Measurements from ENCODE around the gene CELSR1.

The CELSR1 gene

DNA sequence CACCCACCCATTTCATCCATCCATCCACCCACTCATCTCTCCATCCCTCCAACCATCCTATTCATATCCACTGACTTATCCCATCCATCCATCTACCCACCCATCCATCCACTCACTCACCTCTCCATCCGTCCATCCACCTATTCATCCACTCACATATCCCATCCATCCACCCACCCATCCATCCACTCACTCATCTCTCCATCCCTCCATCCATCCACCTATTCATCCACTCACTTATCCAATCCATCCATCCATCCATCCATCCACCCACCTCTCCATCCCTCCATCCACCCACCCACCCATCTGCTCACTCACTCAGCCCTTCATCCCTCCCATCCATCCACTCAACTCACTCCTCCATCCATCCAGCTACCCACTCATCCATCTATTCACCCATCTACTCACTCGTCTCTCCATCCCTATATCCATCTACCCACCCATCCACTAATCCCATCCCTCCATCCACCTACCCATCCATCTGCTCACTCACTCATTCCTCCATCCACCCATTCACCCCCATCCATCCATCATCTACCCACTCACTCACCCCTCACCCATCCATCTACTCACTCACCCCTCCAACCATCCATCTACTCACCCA lies 165.7 kb downstream of the CELSR1 start:
- no peak for FAIRE-seq

DNA sequence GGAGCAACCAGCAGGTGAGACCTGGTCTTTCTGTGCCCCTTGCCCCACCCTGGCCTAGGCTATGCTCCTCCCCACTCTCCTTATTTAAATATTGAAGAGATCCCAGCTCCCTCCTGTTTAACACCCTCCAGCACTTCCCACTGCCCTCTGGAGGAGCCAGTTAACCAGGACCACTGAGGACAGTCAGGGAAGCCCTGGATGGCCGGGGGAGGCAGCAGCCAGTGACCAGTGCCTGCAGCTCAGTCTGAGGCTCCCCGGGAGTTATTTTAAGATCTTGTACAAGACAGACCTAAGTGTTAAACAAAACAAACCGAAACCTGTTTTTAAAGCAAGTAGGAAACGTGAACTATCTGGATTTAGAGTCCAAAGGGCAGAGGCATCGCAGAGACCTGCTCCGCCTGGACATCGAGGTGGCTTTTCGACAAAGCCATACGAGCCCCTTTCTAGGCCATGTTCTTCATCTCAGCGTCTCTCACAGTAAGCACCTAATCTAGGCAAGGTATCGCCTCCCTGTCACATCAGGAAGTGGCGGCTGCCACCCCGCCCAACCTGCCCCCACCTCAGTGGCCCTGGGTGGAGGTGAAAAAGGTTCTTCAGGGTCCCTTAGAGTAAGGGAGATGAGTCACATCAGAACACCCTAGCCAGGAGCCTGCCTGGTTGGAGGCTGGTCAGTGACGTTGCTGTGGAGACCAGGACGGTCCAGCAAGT lies 166.7 kb downstream of the CELSR1 start:
- no peak for FAIRE-seq

DNA sequence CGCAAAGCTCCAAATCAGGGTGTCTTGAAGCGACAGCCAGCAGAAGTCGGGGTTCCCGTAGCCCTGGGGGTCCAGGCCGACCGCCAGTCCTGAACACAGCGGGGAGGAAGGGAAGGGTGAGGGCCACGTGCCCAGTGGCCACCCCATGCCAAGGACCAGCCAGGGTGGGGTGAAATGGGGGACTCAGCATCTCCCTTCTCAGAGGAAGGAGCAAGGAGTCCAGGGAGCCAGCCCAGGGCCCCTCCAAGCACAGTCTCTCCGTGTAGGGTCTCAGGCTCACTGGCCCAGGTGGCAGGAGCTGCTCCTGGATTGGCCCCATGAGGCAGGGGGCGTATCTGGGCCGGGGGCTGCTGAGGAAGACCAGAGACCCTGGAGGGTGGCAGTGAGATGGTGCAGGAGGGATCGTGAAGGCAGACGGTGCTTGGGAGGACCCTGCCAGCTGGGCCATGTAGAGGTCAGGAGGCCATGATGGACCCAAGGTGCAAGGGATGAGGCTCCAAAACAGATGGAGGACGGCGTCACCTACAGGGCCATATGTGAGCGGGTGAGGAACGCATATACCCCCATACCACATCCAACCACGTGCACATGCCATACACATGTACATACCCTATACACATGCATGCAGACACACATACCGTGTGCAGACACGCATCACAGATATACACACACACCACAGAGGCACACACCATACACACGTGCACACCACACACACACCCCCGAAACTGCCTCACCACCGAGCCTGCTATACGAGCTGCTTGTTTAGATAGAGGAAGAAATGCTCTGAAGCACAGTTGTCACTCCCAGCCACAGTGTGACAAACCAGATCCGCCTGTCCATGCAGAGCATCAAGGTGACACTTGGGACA lies 167.5 kb downstream of the CELSR1 start:
- FAIRE-seq, result no peak

DNA sequence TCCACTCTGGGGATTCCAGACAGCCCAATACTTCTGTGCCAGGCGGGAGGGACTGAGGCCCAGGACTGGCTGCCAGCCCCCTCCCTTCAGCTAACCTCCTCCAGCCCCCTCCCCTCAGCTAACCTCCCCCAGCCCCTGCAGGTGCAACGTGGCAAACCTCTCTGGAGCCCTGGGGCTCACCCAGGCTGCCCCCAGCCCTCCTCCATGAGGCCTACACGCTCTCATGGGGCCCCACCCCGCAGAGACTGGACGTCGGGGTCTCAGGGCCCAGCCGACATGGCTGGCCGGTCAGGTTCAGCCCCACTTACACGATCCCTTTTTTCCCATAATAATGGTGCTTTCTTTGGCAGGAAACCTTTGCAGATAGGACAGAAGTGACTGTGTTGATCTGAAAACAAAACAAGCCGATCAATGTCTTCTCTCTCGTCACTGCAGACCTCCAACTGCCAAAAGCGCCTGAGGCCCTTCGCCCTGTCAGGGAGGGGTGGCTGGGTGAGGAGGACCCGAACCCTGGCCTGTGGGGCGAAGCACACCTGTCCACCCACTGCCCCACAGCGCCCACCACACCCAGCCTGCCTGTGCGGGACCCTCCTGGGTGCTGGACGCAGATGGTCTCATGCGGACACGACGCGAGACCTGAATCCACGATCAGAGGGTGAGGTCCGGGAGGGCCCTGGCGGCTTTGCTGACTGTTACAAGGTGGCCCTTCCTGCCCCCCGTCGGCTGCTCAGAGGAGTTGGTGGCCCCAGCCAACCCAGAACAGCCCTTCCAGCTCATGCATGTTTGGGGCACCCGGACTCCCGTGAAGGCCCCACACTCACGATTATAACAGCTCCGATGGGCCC lies 168.3 kb downstream of the CELSR1 start:
- FAIRE-seq, result no peak

DNA sequence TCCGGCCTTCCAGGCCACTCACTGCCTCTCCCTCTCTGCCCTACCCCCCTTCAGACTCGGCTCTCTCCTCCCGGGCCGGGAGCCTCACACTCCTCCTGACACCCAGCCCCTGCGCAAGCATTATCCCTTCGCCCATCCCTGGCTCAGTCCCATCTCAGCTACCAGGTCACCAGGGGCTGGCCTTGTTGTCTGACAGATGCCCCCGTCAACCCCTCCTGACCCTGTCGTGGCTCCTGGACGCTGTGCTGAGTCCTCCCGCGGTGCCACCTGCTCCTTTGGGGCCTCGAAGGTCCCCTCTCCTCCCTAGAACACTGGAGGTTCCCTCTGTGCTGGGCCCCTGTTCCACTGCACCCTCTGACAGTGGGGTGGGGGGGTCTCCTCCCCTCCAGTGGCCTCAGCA lies 169.0 kb downstream of the CELSR1 start:
- FAIRE-seq, result no peak

DNA sequence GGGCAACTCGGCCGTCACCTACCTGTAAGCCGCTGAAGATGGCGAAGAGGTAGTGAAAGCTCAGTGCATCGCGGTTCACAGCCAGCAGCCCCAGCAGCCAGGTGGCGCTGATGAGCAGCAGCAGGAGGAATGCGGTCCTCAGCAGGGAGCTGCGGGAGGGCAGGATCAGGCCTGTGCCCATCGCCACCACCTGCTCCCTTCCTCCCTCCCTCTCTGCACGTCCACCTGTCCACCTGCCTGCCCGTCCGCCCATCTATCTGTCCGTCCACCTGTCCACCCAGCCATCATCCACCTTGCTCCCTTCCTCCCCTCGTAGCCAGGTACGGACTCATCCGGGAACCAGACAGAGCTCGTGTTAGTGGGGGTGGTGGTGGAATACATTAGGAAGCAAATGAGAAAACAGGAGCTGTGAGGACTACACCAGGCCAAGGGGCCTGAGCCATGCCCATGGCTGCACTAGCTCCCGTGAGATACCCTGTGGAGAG lies 169.7 kb downstream of the CELSR1 start:
- no peak for FAIRE-seq

DNA sequence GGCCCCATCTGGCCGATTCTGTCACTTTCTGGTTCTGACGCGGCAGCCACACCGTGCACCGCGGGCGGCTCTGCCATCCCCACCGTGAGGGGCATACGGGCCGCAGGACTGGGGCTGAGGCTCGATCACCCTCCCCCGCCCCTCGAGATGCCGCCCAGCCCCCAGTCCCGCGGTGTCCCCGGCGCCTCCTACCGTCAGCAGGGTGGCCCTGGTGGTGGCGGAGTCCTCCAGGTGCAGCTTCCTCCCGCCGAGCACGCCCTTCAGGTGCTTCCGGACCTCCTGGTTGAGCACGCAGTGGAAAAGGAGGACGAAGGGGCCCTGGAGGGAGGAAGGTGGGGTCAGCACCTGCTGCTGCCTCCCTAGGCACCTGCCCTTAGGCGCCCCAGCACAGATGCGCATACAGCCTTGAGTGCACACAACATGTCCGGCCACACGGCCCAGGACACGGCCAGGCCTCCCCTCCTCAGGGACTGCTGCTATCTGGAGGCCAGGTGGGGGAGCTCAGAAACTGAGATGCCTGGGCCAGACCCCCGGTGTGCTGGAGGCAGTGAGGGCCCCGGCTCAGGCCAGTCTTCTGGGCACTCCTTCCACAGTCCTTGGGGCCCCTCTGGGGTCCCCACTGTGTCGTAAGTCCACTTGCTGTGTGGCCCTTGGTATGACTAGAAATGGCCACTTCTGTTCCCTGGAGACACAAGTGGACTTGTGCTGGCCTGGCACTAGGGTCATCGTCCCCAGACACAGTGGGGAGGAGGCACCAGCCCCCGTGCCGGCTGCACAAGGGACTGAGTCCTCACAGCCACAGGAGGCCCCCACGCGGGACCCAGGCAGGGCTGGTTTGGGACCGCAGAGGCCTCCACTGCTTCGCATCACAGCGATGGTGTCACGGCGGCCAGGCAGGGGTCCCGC lies 170.4 kb downstream of the CELSR1 start:
- FAIRE-seq, result no peak

DNA sequence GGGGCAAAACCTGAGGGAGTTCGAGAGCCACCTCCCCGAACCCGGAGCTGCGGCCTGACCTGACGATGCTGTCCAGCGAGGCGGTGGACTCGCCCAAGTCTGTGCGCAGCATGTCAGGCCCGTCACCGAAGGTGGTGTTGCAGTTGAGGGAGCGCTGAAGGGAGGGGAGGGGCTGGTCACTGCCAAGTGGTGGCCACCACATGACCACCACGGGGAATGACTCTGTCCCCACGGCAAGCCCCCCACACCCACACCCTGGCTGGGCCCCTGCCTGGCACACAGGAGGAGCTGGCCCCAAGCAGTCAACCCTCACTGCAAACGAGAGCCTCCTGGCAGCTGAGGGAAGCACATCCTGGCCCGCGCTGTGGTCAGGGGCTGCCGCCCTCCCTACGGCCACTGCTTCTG lies 171.1 kb downstream of the CELSR1 start:
- no peak for FAIRE-seq

DNA sequence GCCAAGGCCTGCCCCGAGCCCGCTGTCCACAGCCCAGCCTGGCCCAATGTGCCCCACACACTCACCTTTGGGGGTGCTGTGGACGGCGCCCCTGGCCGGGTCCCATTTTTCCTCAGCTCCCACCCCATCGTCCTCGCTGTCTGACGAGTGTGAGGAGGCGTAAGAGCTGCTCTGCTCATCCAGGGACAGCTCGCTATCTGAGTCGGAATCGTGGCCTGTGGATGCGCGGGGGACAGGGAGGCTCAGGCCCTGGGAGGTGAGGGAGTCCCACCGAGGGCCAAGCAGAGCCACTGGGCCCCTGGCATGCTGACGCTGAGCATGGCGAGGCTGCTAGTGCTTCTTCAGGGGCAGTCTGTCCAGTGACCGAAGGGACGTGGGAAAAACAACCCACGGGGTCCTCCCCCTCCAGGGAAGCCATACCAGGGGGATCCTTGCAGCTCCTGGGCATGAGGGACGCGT lies 172.2 kb downstream of the CELSR1 start:
- FAIRE-seq, result no peak

DNA sequence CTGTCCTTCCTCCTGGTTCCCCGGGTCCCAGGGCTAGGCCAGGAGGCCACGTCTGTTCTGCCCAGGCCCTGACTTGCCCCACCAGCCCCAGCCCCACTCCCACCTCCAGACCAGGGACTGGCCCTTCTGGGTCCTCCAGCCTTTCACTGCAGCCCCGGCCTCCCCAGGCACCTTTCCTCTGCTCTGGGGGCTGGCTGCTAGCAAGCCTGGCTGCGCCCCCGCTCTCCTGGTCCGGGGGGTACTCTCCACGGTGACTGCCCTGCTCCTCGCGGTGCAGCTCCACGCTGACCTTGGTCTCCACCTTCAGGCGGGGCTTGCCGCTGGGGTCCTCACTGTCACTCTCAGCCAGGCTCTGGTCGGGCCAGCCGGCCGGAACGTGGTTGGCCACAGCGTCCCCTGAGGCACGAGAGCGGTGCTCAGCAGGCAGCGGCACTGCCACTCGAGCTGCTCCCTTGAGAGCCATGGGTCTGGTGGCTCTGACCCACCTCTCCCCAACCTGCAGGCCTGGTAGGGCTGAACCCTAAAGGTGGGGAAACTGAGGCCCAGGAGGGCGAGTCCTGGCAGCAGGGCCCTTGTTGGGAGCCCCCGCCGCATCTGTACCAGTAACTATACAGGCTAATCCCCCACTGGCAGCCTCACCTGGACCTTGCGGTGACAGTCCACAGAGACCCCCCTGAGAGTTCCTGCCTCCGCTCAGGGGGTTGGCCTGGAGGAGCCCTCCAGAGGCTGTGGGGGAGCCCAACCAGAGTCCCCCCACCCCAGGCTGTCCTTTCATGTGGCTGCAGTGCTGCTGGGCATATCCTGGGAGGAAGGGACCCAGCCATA lies 172.9 kb downstream of the CELSR1 start:
- no peak for FAIRE-seq

DNA sequence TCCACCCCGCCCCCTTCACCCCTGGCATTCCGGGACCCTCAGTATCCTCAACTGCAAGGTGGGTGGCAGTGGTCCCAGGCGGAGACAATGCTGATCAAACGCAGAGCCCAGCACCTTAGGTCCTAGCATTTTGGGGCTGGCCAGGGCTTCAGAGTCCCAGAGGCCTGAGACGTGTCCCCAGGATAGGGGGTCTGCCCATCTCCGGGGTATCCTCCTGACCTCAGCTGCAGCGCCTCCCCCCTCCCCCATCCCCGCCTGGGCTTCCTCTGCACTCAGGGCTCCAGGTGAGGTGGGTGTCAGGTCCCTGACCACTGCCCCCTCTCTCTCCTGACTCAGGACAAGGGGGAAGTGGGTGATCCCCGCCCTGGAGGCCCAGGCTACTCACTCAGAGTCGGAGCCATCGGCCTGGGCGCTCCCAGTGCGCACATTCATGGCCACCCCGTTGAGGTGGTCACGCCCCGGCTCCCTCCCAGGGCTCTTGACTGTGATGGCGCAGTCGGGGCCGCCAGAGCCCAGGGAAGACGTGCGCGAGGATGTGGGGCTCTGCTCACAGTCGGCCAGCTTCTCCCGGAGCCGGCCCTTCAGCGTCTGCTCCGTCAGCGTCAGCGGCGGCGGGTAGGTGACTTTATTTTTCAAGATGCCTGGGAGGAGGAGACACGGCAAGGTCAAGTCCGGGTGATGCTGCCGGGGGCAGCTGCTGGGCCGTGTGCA lies 173.7 kb downstream of the CELSR1 start:
- no peak for FAIRE-seq

DNA sequence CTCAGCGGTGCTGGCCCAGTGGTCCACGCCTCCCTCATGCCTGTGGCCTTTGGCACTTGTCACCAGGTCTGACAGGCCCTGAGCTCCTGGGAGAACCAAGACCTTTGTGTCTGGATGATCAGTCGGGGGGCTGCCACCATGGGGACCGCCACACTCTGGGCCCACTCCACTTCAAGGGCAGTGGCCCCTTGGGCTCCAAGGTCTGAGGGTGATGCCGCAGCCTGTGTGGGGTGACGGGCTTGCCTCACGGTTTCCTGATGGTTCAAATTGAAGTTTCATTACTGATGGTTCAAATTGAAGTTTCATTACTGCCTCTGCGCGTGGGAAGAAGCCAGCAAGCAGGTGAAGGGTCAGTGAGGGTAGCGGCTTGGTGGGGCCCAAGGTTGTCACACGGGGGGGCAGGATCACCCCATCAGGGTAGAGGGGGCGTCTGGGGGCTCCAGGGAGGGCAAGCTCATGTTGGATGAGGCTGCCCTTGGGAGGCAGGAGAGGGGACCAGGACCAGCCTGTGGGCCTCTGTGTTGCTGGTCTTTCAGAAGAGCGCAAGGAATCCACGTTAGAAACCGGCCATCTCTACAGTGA lies 174.4 kb downstream of the CELSR1 start:
- FAIRE-seq, result no peak

DNA sequence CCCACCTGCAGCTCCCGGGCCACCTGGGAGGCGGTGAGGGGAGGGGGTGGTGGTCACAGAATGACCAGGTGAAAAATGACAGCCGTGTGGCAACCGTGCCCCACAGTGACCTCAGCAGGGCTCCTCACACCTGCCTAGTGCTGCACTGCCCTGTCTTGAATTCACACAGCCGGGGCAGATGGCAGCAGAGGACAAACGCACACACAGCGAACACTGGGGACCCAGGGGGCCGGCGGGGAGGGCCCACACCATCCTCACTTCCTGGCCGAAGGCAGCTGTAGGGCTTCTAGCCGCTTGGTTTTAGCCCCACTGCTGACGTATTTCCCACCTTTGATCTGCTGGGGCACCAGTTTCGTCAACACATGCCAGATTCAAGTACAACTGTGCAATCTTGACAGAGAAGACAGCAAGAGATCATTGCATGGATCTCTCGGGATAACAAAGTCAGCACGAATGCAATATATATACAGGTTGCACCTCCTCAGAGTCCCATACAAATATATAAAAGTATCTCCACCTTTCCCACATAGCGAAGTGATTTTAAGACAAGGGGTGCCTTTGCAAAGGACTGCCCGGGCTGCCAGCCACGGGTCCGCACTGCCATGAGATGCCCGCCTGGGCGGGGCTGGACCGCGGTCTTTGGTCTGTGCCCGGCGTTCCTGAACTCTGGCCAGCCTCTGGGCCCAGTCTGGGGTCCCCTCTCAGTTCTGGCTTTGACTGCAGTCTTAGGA lies 175.1 kb downstream of the CELSR1 start:
- FAIRE-seq, result no peak

DNA sequence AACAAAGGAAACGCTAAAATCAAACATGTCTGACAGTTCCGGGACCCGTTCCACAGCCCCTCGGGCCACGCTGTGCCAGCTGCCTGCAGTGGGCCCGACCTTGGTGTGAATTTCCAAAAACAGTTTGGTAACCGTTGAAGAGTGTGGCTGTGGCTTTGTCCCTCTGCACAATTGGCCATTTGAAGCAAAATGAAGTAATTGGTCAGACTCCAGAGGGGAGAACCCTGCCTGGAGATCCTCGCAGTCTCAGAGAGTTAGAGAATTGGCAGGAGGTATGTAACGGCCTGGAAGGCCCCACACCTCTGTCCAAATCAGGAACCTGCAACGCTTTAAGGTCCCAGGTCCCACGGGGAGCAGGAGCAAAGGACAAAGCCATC lies 175.6 kb downstream of the CELSR1 start:
- FAIRE-seq, result no peak

DNA sequence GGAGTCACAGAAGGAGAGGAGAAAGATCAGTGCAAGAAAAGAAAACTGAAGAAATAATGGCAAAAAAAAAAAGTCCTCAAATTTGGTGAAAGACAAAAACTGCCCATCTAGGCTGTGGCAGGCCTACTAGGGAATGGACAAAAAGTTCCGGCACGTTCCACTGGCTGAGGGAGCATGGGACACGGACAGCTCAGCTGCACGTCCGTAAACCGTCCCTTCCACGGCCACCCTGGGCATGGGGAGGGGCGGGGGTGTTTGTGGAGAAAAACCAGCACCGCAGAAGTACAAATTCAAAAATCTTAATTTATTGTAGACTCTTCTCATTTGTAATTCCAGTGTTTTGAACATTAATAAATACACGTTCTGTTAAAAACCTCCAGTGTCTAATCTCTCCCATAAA lies 176.5 kb downstream of the CELSR1 start:
- no peak for FAIRE-seq

DNA sequence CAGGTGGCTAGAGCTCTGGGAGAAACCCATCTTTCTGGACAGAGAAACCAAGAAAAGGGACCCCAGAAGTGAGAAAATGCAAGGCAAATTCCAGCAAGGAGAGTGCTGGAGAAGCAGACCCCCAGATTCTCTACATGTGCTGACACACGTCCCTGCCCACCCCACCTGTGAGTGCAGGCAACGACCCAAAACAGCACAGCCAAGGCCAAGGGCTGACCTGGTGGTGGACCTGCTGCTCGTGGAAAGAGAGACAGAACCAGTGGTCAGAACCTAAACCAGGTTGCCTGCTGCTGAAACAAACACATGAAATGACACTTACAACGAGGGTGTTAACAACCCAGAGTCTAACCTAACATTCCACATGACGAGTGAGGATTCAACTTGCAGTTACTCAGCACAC lies 177.3 kb downstream of the CELSR1 start:
- no peak for FAIRE-seq

DNA sequence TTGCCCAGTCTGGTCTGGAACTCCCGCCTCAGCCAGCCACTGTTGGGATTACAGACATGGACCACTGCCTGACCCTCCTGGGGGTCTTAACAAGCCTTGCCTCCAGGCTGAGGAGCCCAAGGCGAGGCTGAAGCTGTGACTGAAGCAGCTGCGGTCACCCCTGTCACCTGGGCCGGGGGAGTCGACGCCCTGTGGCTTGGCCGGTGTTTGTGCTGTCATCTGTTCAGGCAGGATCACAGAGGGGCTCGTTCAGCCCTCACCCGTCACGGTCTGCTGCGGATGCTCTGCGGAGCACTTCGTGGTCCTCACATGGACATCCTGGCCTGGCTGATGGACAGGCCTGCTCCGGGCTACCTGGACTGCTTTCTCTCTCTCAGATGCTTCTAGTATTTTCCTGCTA lies 178.1 kb downstream of the CELSR1 start:
- FAIRE-seq, result no peak

DNA sequence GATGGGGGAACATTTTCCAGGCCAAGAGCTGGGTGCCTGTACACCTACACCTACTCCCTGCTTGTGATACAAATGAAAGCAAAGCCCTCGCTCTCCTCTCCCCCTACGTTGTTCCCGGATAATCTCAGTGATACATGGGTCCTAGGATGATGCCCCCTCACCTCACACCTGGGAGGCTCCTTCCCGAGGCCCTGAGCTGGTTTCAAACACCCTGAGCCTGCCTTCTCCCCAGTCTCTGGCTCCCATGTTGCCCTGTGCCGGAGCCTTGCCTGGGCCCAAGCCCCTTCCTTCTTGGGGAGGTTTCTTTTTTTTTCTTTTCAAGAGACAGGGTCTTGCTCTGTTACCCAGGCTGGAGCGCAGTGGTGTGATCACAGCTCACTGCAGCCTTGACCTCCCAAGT lies 178.7 kb downstream of the CELSR1 start:
- no peak for FAIRE-seq
